ENCODE measurements around the gene NFIX.

The NFIX gene

DNA sequence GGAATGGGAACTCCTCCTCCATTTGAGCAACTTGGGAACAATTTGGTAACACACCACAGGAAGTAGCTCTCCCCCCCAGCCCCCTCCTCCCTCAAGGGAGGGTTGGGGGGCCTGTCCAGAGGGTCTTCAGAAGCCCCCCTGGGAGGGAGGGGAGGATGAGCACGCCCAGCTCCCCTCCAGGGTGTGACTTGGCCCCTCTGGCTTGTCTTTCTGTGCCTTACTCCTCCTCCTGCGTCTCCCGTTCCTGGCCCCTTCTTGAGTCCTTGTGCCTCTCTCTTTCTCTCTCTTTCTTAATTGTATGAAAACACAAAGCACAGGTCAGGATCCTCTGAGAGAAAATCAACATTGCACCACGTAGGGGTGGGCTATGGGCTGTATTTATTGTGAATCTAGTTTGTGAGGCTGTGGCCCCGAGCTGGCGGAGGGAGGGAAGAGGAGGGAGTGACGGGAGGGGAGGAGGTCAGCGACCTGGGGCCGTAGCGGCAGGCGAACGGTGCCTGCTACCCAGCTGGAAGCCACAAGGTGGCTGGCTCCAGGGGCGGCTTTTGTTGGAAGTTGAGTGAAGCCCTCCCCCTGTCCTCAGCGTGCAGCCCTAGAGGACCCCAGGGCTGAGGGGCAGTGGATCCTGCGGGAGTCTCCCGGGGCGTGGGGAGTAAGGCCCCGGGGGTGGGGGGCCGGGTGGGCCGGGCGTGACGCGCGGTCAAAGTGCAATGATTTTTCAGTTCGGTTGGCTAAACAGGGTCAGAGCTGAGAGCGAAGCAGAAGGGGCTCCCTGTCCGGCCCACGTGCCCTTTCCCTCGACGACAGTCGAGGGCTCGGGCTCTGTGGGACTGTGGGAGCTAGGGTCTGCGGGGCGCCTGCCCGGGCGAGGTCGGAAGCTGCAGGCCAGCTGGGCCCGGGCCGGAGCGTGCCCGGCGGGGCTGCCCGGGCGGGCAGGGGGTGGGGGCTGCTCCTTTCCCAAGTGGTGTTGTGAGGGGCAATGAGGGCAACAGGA lies 101.0 kb downstream of the NFIX start:
- FAIRE-seq: no peak

DNA sequence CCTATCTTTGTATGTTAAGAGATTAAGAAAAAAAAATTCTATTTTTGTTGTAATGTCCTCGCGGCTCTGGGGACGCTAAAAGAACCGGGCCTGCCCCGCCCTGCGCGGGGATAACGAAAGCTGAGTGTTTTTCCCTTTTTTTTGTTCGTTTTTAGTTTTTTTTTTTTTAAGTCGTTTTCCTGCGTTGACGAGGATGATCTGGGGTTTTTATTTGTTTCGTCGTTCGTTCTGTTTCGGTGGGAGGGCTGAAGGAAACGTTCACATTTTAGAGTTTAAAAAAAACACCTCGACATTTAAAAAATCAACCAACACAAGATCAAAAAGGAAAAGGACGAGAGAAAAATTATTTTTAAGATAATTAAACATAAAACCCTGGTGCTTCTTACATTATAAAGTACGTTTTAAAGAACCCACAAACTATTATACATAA lies 101.8 kb downstream of the NFIX start:
- FAIRE-seq: no peak

DNA sequence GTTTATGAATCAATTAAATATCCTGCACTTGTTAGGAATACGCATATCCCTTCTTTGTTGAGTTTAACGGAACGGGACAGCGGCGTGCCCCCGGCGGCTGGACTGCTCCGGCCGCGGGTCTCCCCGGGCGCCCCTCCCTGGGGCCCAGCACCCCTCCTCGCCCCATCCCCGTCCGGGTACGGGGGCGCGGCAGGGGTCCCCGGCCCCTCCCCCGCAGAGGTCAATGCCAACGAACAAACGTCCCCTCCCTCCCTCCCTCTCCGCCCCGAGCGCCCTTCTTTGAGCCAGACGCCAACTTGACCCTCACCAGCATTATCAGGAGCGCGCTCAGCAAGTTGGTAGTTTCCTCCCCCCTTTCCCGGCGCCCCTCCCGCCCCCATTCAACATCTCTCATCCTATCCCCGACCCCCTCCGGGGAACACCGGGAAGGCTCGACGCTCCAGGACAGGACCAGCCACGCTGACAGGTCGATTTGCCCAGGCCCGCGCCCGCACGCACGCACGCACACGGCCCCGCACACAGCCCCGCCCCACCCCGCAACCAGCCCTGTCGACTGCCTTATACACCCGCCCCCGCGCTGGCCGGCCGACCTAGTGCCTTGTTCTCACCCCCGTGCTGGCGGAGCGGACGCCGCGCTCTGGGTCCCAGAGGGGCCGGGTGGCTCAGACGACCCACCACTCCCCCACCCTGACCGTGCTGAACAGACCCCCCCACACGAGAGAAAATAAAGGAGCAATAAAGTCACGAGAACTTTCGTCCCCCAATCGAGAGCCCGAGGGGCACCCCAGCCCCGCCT lies 102.4 kb downstream of the NFIX start:
- no peak for FAIRE-seq

DNA sequence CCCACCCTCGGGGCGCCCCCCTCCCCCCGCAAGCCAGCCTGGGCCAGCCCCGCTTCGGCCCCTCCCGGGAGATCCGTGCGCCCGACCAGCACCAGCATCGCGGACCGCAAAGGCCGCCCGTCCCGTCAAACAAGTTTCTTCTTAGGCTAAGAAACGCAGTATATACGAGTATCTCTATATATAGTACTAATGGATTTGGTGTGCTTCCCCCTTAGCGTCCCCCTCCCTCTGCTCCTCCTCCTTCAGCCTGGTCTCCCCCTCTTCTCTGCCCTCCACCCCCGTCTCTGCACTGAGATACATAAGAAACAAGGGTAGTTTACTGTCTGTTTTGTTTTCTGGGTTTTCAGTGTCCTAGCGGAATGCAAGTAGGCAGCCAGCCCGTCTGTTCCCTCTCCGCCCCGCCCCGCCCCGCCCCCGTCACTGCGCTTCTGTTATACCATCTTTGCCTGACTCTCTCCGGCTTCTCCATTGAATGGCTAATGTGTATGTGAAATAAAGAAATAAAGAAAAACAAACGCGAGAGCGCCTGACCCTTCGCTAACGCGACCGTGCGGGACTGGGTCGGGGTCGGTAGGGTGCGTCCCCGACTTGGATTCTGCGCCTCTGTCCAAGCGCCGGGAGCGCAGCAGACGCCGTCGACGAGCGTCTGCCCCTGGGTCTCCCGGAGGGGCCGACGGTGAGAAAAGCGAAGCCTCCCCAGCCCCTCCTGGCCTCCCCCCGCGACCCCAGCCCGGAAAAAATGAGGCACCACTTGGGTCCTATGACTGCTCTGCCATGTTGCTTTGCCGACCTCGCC lies 103.2 kb downstream of the NFIX start:
- FAIRE-seq: no peak

DNA sequence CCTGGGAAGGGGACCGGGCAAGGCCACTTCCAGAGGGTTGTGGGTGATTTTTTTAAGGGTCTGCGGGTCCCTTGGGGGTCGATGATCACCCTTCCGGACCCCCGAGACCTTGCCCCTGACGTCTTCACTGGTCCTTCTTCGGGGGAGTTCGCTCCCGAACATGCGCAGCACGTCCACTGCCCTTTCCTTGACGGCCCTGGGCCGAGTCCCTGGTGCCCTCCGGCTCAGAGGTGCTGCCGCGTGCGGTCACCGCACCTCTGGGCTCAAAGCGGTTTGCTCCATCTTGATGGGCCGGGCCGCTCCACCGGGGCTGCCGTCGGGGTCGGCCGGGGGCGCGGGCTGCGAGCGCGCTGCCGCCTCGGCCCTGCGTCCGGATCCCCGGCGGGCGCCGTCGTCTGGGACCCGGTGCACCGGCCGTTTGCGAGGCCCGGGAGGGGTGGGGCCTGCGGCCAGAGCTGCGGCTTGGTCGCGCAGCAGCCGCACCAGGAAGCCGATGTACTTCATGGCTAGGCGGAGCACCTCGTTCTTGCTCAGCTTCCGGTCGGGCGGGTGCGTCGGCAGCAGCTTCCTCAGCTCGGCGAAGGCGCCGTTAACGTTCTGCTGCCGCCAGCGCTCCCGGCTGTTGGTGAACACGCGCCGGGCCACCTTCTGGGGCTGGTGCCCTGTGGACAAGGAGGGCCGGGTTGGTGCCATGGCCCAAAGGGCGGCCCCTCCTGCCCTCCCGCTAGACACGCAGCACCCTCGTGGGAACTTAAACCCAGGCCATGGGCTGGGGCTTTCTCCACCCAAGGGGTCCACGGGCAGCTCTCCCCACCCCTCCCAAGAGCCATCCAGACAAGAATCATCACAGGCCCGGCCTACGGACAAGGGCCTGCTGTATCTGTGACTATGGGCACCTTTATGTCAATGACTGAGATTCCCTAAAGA lies 104.1 kb downstream of the NFIX start:
- FAIRE-seq: no peak

DNA sequence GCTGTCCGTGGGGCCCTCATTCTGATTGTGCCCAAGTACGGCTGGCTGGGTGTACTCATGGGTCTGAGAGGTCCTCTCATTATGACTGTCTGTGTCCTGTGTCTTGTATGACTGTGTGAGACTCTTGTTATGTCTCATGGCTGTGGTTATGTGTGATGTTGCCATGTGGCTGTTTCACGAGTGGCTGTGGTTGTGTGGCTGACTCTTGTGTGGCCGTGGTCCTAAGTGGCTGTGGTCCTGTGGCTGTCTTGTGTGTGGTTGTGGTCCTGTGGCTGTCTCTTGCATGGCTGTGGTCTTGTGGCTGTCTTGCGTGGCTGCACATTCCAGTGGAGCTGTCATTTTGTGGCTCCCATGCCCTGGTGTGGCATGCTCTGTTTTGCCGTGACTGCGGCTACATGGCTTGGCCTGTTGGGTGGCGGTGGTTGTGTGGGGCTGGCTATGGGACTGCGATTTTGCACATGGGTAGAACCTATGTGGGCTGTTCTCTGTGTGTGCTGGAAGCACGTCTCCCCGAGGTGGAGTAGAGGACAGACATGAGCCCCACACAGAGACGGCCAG lies 104.8 kb downstream of the NFIX start:
- FAIRE-seq: no peak

DNA sequence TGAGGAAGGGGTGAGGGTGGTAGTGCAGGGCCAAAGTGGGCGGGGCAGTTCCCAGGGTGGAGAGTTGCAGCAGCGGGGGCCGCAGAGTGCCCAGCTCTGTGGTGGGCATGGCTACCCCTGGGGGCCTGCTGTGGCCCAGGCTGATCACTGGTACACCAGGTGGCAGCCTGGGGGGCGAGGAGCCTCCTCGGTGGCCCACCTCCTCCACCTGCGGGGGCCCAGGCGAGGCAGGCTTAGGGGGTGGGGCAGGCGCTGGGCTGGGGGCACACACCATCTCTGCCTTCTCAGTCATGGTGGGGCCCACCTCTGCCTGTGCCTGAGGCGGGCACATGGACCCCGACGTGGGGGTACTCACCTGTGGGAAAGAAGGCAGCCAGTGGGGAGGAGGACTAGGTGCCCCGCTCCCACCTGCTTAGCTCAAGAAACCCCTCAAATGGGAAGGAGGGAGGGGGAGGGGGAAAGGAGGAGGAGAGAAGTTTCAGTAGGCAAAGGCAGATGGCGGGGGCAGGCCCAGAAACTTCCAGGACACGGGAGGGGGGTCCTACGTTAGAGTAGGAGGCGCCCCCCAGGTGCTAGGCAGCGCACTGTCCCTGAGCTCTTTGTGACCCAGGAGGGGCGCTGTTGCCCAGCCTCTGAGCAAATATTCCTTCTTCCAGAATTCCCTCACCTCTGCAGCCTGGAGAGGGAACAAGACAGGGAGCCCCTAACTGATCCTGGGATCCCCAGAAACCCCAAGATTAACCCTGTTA lies 105.7 kb downstream of the NFIX start:
- FAIRE-seq: no peak

DNA sequence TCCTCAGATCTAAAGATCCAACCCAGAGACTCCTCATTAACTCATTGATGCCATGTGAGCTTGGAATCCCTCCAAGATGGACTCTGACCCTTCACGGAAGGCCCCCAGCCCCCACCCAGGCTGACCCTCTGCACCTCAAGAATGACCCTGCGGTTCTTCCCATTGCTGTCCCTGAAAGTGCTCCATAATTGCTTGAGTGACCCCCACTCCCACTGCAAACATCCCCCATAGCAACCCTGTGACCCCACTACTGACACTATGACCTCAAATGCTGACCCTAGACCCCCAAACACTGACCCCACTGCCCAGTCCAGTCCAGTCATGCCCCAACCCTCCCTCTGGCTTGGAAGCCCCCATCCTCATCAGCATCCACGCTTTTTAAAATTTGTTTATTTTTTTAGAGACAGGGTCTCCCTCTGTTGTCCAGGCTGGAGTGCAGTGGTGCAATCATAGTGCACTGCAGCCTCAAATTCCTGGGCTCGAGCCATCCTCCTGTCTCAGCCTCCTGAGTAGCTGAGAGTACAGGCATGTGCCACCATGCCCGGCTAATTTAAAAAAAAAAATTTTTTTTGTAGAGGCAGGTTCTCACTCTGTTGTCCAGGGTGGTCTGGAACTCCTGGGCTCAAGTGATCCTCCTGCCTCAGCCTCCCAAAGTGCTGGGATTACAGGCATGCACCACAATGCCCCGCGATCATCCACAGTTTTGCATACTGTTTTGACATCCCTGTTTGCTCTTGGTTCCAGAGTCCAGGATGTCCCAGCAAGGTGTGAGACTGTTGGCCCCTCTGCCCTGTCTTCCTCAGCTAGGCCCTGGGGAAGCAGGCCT lies 106.5 kb downstream of the NFIX start:
- FAIRE-seq: no peak

DNA sequence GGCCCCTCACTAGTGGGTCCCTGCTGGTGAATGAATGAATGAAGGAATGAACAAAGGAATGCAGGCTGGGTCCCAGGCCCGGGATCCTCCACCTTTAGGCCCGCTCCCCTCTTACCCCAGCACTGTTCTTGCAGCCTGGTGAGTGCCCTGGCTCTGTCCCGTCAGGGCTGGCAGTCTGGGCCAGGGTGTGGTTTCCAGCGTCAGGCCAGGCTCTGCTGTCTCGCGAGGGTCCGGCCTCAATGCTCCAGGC lies 107.1 kb downstream of the NFIX start:
- no peak for FAIRE-seq

DNA sequence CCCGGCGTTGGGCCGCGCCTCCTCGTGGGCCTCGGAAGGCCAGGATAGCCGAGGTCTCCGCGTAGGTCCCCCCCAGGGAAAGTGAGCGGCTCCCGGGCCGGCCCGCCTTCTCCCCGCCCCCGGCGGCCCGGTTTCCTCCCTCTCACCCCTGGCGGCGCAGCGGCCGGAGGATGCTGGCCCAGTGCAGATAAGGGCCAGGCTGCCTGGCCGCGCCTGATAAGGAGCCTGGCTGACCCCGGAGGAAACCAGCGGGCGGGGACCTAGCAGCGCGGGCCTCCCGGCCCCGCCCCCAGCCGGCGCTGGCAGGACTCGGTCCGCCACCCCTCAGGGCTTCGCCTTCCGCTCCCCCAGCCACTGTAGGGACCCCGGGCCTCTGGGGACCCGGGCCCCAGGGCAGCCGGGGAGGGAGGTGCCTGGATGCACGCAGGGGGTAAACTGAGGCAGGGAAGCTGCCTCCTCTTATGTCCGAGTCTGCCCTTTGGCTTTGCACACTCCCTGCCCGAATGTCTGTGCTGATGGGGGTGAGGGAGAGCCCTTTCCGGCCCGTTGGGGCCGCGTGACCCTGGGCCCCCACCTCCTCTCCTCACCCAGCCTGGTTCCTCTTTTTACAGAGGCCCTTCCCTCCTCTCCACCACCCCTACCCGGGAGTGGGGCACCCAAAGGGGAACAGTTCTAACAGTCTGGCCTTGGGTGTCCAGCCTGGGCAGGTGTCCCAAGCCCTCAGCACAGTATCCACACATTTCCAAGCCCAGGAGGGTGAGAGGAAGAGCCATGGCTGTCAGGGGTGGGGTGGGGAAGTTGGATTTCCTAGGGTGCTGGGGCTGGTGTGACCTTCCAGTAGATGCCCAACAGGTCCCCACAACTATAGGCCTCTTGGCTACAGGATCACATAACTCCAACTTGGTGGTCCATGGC lies 107.6 kb downstream of the NFIX start, which contains the start of gene LYL1:
LYL1 (minus strand) TSS at position 193 of the 915 bp plus-strand sequence. CDS start 1,687 bp downstream, outside the sequence.
- FAIRE-seq: no peak

DNA sequence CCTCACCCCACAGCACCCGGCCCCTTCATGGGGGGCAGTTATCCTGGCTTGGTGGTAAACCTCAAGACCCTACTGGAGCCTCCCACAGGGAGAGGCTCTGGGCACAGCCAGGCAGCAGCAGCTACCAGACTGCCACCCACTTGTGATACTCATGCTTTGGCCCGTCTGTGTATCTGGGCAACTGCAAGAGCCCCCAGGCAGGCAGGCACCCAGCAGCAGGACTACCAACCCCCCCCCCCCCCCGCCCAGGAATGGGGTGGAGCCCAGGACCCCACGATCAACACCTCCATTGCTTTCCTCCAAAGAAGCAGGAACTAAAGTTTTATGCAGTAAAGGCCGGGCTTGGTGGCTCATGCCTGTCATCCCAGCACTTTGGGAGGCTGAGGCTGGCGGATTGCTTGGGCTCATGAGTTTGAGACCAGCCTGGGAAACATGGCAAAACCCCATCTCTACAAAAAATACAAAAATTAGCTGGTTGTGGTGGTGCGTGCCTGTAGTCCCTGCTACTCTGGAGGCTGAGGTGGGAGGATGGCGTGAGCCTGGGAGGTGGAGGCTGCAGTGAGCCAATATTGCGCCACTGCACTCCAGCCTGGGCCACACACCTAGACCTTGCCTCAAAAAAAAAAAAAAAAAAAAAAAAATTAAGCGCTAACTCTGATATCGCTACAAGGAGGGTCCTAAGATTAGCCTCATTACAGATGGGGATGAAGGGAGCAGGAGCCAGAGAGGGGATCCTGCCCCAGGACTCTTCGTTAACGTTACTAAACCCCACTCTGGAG lies 108.5 kb downstream of the NFIX start:
- no peak for FAIRE-seq

DNA sequence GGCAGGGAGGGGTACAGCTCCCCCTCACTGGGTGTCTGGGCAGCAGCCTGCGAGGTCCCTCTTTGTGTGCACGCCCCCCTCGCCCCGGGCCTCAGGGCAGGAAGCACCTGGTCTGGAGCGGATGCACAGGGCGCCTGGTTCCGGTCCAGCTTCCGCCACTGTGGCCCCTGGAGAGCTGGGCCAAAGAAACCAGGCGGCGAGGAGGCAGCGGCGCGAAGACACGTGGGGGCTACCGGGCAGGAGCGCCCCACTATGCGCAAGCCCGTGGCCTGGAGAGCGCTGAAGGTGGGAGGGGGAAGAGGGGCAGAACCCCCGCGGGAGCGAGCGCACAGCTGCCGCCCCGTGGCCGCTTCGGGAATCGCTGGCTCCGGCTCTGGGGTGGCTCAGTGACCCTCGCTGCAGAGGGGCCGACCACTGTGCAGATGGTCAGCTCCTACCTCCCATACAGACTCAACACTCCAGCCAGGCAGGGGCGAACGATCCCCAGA lies 109.1 kb downstream of the NFIX start:
- FAIRE-seq: no peak

DNA sequence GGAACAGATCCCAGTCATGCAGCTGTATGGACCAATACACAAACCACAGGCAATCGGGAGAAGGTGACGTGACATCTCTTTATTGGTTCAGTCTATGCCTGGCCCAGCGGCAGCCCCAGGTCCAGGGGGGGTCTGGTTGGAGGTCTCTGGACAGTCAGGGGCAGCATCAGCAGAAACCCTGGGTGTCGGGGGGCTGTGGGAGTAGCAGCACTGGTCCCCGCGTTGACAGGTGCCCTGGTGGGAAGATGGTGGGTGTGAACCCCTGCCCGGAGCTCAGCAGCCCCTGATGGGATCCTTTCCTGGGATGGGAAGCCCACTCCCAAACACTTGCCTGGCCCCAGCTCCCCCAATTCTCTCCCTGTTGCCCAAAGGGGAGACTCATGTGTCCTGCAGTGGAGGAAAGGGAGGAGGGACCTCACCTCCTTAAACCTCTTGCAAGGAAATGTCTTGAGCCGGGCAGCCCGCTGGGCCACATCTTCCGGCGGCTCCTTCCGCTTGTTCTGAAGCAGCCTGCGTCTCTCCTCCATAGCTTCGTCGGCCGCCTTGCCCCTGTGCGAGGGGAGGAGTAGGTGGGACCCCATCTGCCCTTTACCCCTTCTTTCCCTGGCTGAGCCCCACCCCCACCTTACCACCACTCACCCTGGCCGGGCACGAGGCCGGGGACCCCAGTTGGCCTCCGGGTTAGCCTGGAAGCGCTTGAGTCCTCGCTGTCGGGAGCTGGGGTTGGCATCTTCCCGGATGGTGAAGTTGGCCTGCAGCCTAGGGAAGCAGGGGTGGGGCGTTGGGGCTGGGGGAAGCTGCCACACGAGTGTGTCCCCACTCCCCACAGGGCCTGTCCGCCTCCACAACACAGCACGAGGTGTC lies 109.8 kb downstream of the NFIX start:
- no peak for FAIRE-seq

DNA sequence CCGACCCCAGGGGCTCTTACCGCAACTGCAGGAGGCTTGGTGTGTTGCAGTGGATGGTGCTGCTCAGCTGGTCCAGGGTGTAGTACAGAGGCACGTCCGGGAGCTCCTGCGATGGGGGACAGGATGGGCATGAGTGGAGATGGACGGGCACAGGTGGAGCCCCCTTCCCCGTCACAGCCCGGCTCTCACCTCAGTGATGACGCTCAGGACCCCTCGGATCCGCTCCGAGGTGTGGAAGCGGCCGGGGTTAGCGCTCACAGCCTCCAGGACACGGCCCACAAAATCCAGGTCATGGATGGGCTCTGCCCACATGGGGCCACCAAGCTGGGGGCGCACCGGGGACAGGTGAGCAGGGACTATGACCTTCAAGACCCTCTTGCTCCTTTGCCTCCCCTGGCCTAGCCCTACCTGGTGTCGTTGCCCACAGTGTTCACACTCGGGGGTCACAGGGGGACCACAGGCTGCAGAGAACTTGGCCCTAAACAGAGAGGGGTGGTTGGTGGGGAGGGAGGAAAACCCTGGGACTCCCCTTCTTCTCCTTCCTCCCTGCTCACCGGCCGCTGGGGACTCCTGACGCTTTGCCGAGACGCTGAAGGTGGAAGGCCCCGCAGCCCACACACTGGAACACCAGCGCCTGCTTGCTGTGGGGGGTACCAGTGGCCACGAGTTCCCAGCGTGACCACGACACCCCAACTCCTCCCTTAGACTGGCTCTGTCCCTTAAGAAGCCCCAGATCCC lies 114.3 kb downstream of the NFIX start:
- no peak for FAIRE-seq

DNA sequence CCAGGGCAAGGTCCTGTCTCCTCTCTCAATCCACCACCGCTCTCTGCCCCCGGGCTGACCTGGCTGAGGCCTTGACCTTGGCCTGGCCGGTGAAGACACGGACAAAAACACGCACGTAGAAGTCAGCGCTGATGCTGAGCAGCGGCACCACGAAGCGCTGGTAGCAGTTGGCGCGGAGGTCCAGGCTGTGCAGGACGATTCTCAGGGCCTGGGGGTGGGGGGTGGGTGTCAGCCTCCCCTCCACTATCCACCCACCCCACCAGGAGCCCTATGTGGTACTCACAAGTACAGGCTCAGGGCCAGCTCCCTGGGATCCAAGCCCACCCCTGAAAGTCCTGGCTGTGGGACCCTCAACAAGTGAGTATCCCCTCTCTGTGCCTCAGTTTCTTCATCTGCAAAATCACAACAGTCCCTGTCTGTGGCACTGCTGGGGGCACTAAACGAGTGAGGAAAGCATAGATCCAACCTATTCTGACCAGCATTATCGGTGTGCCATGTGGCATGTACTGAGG lies 114.9 kb downstream of the NFIX start:
- no peak for FAIRE-seq

DNA sequence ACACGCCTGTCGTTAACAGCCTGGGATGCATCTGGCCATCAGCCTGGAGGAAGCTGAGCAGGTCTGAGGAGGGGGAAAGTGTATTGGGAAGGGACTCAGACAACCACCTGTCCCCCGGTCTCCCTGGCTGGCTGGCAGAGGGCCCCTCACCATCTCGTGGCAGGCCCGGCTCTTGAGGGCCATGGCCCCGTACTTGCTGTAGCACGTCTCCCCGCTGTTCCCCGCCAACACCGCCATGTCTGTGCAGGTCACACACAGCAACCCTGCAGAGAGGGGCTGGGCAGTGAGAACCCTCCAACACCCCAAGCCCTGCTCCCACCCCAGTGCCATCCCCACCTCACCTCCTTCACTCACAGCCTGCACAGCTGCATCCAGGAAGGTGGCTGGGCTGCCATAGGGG lies 117.3 kb downstream of the NFIX start:
- no peak for FAIRE-seq
